ENCODE data around the gene C1orf53. TPM values are rescaled to one million over a fixed set of nuclear protein-coding genes. Genes with fewer than 3 reads are reported as not detected.

The C1orf53 gene
- total and polyA plus RNA-seq, 2 of the 13 experiments (the other 11 are each of a cell fraction or from before 2014, with no cell fraction given), result 5.8 to 10.1 TPM

- TF ChIP-seq FOXA1 (IDR thresholded peaks at IDR 0.05) (no peak), FOXA1 (CRISPR knock-in tag; IDR thresholded peaks at IDR 0.05) (no peak), HOXA7 (CRISPR knock-in tag; IDR thresholded peaks at IDR 0.05) (no peak), TBX3 (IDR thresholded peaks at IDR 0.05; ENCODE audit: borderline replicate concordance) (no peak), GATA4 (IDR thresholded peaks at IDR 0.05; ENCODE audit: borderline replicate concordance, low read depth) (no peak), LCORL (IDR thresholded peaks at IDR 0.05) (no peak), LCORL (CRISPR knock-in tag; IDR thresholded peaks at IDR 0.05) (no peak), HIC2 (CRISPR knock-in tag; IDR thresholded peaks at IDR 0.05; ENCODE audit: low read depth) (no peak), SMARCC2 (IDR thresholded peaks at IDR 0.05) (no peak), GPN1 (CRISPR knock-in tag; IDR thresholded peaks at IDR 0.05; ENCODE audit: borderline replicate concordance) (no peak), ZBTB14 (CRISPR knock-in tag; IDR thresholded peaks at IDR 0.05) (no peak), ZNF414 (CRISPR knock-in tag; IDR thresholded peaks at IDR 0.05) (no peak), KAT8 (CRISPR knock-in tag; IDR thresholded peaks at IDR 0.05) (peak; percentile 26; the same call in 1 of the 2 replicates), SIX4 (CRISPR knock-in tag; IDR thresholded peaks at IDR 0.05) (no peak), NR2F2 (IDR thresholded peaks at IDR 0.05; ENCODE audit: borderline replicate concordance, low read depth) (no peak), ATF7-NPFF (CRISPR knock-in tag; IDR thresholded peaks at IDR 0.05; ENCODE audit: low read depth) (0 out of 2 replicates have a peak, but pooled peaks have one; percentile 38), PRDM10 (CRISPR knock-in tag; IDR thresholded peaks at IDR 0.05; ENCODE audit: low read depth) (no peak), ZBTB21 (CRISPR knock-in tag; IDR thresholded peaks at IDR 0.05) (no peak), RELA (CRISPR knock-in tag; IDR thresholded peaks at IDR 0.05) (no peak), ZNF510 (CRISPR knock-in tag; IDR thresholded peaks at IDR 0.05; ENCODE audit: low read depth) (no peak), HNRNPLL (IDR thresholded peaks at IDR 0.05; ENCODE audit: low read depth, low read length, poor library complexity, severe bottlenecking) (peak; percentile 82)
Observed at GRCh38 chr1:197915862-197916499, 13.6 kb downstream of the C1orf53 start (continued).

Data from HepG2 (cell line).